Upper lobe of left lung (tissue), 4 donors: Measurements from ENCODE around the gene DHX15.

Experiments used
- CTCF ChIP-seq, 6 experiments: fragments of 450-650 bp in 4 of 6; fragments of 200-600 bp in 2 of 6; sonication (generic) in 2 of 6; IDR thresholded peaks; one replicate each; pipeline ENCODE4 v1.5.1; 2016 to 2019; ENCODE audit warnings: antibody characterized with exemption in 6 of 6
- POLR2A ChIP-seq, 4 donors: fragments of 450-650 bp; IDR thresholded peaks; one replicate each; pipeline ENCODE4 v1.5.1; 2016 to 2017; ENCODE audit warnings: antibody characterized with exemption in 4 of 4, mild to moderate bottlenecking in 2 of 4
- POLR2AphosphoS5 ChIP-seq, 2 donors: sonication (generic); formaldehyde crosslinking; IDR thresholded peaks; one replicate each; pipeline ENCODE4 v1.5.1; 2017; ENCODE audit warnings: antibody characterized with exemption in 2 of 2

- TF ChIP-seq POLR2A (IDR thresholded peaks at IDR 0.05) (no peak), CTCF (IDR thresholded peaks at IDR 0.05) (no peak), POLR2AphosphoS5 (IDR thresholded peaks at IDR 0.05) (no peak)
These were observed 67.4 kb downstream of the DHX15 start for GRCh38 chr4:24516926-24517325.
